GM19324 (cell line): ENCODE results near the gene RPL38.
A peak's percentile ranks its signal among the peaks of the same experiment; 100 is the strongest.

ENCODE experiments used
- ATAC-seq: cut with Tn5 transposase; IDR thresholded peaks from one replicate; pipeline ENCODE4 v1.9.1; 2021; ENCODE audit warnings: mild to moderate bottlenecking, moderate library complexity; ENCODE audit not compliant: unreplicated experiment, low FRiP score

The RPL38 gene

DNA sequence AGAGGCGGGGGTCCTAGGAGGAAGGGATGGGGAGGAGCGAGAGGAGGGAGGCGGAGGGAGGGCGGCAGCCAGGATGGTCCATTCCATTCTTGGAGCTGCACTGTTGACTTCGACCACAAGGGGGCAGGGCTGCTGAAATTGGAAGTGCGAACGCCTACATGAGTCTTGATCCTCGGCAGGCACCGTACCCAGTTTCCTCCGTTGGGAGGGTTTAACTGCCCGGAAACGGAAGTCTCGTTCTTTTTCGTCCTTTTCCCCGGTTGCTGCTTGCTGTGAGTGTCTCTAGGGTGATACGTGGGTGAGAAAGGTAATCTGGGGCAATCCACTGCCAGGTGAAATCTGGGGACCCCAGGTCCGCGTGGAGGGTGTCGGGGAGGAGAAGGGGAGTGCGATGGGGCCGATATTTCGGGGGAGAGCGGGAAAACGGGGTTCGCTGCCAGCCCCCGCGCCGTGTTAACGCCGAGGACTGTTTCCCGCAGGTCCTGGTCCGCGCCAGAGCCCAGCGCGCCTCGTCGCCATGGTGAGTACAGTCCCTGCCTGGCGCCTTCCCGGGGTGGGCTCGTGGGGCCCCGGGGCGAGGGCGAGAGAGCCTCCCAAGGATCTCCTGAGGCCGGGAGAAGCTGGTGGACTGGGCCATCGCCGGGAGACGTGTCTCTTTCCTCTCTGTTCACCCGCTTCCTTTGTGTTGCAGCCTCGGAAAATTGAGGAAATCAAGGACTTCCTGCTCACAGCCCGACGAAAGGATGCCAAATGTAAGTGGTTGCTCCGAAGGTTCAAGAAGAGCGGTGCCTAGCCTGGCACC lies at the start of gene RPL38:
Gene RPL38, plus strand, starts transcription at position 240 of the 802 bp plus-strand sequence. Its CDS starts 278 bp downstream, at position 518.
- ATAC-seq, result peak; percentile 69

DNA sequence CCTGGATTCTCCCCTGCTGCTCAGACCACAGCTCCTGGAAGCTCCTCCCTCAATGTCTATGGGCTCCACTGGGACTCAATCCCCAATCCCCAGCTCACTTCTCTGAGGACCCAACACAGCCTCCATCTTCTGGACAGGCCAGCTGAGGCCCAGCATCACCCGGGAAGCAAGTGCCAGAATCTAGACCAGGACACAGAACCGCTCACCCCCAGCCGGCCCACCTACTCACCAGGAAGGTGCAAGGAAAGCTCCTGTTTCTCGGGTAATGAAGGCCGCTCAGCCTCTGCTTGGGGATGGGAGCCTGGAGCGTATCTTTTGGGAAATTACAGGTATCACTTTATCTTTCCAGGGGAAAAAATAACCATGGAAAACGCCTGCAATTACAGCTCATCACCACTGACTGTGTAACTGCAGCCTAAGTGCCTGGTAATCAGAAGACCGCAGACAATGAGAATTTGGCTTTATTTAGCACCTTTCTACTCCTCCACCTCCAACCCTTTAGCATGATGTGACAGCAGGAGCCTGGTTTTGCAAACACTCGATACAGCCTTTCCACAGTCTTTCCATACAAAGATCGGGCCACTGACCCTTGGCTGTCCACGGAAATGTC lies 49.6 kb upstream of the RPL38 start:
- no peak for ATAC-seq

DNA sequence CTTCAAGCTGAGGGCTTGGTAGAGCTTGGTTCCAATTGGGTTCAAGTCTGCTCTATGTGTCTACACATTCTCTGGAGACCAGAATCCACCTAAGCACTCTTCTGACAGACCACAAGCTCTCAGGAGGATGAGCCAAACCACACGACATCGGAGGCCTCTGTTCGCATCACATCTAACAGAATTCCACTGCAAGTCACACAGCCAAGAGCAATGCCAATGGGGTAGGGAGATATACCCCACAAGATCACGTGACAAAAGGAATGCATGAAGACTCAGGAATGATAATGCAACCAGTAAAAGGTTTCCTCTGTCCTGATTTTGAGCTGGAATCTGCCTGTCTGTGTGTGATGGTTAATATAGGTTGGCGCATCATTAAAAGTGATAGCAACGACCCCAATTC lies 46.6 kb upstream of the RPL38 start:
- ATAC-seq, result no peak

DNA sequence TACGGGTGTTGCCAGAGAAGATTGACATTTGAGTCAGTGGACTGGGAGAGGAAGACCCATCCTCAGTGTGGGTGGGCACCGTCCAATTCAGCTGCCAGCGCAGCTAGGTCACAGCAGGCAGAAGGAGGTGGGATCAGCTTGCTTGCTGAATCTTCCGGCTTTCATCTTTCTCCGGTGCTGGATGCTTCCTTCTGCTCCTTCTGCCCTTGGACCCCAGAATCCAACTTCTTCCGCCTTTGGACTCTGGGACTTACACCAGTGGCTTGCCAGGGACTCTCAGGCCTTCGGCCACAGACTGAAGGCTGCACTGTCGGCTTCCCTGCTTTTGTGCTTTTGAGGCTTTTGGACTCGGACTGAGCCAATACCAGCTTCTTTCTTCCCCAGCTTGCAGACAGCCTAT lies 46.1 kb upstream of the RPL38 start:
- no peak for ATAC-seq

DNA sequence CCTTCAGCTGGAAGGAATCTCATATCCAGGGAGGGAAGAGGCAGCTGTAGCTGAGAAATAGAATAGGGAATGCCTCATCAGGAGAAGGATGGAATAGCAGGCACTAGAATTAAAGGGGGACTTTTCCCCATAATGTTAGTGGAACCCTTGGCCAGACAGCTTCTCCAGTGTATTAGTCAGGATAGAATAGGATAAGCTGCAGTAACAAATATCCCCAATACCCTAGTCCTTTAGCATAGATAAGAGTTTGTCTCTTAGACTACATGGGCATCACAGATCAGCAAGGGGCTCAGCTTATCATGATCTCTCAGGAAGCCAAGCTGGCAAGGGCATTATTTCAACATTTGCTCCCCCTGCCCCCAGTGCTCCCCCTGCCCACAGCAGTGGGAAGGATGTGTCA lies 44.7 kb upstream of the RPL38 start:
- no peak for ATAC-seq

DNA sequence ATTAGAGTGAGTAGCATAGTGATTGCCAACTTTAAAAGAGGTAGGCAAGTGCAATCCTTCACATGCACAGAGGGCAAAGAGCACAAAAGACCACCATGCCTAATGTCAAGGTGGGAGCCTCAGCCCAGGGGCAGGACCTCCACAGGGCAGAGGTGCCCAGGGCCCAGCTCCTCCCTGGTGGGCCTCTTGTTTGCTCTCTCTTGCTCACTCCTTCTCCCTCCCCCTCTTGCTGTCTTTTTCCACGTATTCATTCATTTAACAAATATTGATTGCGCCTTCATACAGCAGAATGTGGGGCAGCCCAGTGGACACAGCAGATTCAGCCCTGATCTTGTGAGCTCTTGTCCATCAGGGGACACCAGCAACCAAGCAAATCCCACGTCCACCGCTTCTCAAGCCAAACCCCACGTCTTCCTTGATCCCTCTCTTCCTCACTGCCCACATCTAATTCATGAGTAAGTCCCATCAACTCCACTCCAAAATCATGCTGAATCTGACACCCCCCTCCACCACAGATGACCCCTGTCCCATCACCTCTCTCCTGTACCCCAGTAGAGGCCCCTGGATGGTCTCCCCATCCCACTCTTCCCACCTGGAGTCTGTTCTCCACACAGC lies 44.1 kb upstream of the RPL38 start:
- ATAC-seq, result no peak

DNA sequence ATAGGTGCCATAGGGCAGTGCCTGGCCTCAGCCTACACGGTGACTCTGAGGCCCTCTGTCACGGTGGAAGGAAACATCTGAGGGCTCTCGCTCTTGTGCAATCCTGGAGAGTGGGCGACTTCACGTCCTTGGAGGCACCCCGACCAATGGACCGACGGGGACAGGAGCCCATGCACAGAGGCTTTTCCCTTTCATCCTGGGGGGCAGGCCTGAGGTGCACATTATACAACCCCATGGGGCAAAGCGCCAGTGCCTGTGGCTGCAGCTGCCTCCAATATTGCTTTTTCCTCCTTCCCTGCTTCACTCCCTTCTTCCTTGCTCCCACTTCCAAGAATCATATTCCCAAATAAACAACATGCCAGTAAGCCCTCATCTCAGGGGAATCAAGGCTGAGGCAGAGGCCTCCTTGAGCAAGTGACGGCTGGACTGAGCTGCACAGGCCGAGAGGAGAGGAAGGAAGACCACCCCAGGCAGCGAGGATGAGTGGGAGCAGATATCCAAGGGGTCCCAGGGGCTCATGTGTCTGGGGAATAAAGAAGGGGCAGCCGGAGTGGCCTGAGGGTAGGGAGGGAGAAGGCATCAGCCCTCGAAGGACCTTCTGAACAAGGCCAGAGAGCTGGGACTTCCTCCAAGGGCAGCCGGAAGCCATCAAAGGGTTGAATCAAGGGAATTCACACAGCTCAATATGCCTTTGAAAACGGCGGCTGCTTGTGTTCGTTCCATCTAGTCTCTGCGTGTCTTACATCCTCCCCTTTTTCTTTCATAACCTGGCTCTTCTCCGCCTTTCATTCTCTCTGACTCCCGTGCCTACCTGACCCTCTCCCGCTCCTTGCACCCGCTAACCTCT lies 42.6 kb upstream of the RPL38 start:
- ATAC-seq, result no peak

DNA sequence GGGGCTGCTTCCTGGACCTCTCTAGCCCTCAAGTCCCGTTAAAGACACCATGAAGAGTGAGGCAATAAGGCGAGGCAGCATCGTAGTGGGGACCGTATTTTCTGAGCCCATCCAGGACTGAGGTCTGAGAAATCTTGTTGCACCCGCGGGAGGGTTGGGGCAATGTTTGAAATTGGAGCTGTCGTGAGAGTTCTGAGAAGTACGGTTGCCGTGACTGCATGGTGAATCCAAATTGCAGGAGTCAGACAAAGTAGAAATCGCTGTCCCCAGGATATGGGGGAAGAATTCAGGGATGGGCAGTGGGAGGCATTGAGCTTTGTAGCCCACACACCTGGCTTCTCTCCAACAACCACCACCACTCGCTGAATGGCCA lies 42.0 kb upstream of the RPL38 start:
- no peak for ATAC-seq

DNA sequence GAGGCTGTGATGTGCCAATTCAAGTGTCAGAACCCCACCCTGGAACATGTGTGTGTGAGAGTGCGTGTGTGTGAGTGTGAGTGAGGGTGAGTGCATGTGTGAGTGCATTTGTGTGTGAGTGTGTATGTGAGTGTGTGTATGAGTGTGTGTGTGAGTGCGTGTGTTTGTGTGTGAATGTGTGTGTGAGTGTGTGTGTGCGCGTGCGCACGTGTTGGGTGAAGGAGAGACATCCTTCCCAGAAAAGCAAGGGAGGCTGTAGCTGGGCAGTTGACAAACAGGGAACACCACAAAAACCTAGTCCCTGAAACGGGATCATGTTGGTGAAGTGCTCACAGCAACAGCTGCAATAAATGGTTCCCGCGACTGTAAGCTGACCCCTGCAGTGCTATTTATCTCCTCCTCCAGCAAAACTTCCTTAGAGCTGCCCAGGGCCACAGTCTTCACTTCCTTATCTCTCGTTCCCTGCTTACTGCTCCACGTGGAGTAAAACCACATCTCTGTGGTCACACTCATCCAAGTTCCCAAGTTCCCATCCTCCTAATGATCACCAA lies 40.1 kb upstream of the RPL38 start:
- ATAC-seq, result no peak

DNA sequence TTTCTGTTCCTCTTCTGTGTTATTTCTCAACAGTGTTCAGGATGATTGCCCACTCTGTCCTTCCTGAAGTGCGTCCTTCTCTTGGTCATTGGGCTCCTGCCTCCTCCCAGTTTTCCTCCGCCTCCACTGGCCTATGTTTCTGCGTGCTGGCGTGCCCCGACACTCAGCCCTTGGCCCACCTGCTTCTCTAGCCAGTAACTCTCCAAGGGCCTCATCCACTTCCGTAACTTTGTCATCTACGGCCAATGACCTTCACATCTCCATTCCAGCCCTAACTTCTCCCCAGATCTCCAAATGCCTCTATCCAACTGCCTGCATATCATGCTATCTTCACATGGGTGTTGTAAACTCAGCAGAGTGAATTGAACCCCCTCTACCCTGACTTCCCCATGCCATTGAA lies 39.6 kb upstream of the RPL38 start:
- ATAC-seq, result no peak

DNA sequence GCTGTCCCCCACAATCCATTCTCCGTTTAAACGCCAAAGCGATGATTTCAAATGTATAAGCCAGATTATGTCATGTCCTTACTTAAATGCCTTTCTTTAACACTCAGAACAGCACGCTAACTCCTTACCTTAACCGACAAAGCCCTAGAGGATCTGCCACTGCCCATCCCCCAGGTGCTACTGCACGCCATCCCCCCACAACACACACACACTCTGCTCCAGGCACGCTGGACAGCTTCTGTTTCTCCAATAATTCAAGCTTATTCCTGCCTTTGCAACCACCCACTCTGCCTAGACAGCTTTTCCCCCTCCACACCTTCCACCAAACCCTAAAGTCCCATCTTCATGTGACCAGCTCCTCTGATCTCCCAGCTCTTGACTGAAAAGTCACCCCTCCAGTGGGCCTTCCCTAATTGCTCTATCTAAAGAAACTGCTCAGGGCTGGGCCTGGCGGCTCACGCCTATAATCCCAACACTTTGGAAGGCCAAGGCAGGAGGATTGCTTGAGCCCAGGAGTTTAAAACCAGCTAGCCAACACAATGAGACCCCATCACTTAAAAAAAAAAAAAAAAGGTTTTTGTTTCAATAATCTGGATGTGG lies 38.9 kb upstream of the RPL38 start:
- no peak for ATAC-seq

DNA sequence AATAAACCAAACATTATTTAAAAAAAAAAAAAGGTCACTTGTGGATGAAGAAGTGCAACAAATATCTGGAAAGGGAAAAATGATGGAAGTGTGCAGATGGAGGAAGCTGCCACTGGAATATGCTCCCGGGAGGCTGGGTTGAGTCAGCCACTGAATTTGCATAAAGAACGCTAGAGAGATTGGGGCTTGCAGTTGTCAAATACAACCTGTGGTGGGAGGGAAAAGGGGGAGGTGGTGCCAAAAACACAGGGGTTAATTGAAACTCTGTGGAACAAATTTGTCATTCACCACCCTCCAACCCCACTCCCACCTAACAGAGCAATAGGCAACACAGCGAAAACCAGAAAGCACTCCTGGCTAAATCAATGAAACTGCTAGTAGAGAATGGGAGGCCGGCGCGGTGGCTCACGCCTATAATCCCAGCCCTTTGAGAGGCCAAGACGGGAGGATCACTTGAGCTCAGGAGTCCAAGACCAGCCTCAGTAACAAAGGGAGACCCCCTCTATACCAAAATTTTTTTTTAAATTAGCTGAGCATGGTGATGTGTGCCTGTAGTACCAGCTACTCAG lies 37.6 kb upstream of the RPL38 start:
- no peak for ATAC-seq

DNA sequence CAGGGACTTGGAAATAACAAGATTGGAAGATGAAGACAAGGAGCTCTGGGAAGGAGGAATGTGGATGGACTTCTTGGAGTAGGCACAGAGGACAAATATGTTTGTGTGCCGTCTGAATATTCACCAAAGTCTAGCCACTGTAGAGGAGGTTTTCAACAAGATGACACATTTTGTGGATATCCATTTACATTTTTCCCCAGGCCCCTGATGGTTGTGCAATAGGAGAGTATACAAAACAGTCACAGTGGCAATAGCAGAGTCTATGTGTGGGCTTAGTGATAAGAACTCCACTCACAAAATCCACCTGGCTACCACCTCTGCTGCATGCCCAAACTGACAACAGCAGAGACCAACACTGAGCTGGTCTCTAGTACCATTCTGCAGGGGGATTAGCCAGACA lies 32.6 kb upstream of the RPL38 start:
- no peak for ATAC-seq

DNA sequence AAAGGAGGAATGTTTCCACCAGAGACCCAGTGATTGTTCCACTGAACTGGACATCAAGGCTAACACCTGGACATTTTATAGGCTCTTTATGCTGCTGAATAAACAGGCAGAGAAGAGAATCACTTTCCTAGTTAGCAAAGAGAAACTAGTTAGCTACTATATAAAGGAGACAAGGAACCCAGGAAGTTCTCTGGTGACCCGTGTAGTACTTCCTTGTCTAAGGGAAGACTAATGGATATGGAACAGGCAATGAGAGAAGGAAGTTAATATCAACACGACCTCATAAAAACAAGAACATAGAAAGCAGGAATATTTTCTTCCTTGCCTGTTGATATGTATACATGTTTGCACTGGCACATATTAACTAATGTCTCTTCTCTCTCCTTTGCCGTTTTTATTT lies 30.8 kb upstream of the RPL38 start:
- ATAC-seq, result no peak

DNA sequence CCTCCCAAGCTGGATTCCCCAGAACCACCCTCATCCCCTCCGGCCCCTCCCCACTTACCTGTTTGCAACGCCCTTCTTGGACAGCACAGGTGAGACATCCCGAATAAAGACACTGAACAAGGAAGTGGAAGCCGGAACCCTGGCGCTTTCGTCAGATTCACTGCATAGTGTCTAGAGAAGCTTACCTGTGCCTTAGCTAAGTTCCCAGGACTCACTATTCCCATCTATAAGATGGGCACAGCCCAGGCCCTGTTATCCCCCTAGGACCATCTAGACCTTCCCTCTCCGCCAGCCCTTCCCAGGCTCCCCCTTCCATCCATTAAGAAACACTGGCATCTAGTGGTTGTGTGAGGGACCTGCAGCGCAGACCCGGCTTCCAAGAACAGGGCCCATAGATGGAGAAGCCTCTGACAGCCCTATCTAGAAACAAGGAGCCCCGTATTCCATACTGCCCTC lies 26.9 kb upstream of the RPL38 start:
- no peak for ATAC-seq

DNA sequence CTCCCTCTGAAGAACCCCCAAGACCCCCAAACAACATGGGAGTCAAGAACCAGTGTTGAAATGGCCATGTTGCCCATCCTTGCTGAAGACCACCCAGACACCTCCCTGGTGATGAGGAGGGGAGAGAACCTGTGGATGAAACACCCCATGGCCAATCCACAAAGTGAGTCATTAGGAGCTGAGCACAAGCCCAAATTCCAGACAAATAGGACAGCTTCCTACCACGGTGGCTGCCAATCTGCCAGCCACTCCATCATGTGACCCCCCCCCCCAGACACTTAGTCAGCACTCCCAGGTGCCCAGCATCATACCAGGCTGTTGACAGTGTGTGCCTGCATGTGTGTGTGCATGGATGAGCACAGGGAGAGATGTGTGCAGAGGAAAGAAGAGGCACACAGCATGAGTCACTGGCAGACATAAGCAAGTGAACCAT lies 26.4 kb upstream of the RPL38 start:
- no peak for ATAC-seq

DNA sequence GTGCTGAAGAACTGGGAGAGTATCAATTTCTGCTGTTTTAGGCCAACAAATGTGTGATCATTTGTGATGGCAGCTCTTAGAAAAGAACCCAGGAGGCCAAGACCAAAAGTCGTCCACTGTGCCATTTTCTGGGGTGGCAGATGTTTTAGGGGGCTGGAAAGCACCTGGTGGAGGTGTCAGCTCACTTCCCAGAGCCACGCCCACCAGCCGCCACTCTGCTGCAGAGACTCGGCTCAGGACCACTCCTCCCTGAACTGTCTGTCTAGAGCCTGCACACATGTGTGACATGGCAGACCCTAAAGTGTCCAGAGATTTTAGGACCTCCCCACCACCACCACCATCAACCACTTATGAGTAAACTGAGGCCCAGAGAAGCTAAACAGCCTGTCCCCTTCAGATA lies 23.9 kb upstream of the RPL38 start:
- no peak for ATAC-seq

DNA sequence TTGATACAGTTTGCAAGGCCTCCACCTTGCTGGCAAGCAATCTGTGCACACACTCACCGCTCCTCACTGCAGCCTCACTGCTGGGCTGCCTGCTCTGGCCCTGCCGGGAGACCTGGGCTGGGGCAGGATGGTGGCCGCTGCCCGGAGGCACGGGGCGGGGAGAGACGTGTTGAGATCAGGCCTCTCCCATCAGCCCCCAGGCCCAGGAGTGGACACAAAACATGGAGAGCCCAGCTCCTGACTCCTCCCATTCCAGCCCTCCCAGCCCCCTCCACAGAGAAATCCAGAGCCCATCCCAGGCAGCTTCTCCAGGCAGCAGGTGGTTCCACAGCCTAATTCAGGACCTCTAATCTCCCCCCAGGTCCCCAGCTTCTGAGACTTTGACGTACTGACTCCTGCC lies 23.1 kb upstream of the RPL38 start:
- ATAC-seq, result no peak

DNA sequence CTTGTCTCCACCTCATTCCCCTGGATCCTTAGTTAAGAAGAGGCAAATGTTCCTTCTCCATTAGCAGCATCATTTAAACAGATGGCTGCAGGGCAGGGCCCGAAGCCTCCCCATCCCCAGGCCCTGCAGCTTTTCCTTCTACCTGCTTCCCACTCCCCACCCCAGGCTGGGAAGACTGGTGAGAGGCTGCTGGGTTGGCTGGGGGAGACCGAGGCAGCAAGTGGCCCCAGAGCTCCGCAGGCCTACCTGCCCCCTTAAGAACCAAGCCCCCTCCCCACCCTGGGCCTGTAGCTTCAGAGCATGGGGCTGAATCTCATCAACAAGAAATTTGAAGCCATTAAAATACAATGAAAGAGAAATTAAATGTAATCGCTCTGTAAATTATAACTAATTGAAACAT lies 22.1 kb upstream of the RPL38 start:
- ATAC-seq, result no peak
